LNCaP clone FGC (cell line): ENCODE data around the gene GPR158.

ENCODE experiments used
- DNase-seq: peaks from one replicate; pipeline ENCODE4 v3.0.0-alpha.2; 2011; ENCODE audit warnings: low read depth
- H3K4me3 ChIP-seq: 2 replicates; pipeline ENCODE4 v1.5.1; 2011; ENCODE audit warnings: mild to moderate bottlenecking, low read depth, low read length, control low read depth
- TF ChIP-seq, protein P1 (sequence below): IDR thresholded peaks from 2 replicates; pipeline ENCODE4 v1.5.1; 2012; ENCODE audit warnings: mild to moderate bottlenecking; ENCODE audit not compliant: control insufficient read depth, insufficient read depth; ENCODE audit errors: extremely low read depth

Gene GPR158

DNA sequence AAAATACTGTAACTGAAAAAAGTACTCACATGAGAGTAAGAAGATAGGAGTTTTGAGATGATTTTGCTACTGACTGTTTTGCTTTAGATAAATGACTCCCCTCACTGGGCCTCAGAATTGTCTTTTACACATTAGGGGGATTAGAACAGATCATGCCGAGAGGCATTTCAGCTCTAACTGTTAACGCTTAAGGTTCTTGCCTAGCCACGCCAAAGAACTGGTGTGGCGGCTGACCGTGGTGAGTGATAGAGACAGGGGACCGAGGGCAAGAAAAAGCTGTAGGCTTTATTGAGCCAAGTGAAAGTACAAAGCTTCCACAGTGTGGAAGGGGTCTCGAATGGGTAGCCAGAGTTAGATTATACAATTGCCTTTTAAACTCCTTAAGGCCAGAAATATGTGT lies 390.8 kb downstream of the GPR158 start:
- TF ChIP-seq, protein P1, sequence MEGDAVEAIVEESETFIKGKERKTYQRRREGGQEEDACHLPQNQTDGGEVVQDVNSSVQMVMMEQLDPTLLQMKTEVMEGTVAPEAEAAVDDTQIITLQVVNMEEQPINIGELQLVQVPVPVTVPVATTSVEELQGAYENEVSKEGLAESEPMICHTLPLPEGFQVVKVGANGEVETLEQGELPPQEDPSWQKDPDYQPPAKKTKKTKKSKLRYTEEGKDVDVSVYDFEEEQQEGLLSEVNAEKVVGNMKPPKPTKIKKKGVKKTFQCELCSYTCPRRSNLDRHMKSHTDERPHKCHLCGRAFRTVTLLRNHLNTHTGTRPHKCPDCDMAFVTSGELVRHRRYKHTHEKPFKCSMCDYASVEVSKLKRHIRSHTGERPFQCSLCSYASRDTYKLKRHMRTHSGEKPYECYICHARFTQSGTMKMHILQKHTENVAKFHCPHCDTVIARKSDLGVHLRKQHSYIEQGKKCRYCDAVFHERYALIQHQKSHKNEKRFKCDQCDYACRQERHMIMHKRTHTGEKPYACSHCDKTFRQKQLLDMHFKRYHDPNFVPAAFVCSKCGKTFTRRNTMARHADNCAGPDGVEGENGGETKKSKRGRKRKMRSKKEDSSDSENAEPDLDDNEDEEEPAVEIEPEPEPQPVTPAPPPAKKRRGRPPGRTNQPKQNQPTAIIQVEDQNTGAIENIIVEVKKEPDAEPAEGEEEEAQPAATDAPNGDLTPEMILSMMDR: no peak

DNA sequence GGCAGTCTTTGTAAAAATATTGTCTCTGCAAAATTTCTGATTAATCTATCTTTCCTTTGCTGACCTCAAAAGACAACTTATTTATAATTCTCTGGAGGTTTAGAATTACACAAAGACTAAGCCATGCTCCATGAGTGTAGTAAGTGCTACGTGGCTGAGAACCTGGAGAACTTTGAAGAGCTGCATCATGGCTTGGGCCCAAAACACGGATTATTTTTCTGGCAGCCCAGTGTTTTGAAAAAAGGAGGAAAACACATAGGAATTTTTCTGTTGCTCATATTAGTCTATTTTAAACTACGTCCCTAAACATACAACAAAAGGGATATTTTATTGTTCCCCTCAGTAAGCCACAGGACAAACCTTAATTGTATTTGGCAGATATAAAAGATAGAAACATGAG lies 398.5 kb downstream of the GPR158 start:
- H3K4me3 ChIP-seq: no peak overlapping the region
- no peak for DNase-seq
- TF ChIP-seq, protein P1: no peak

More for the DNA sequence above, 390.8 kb downstream of the GPR158 start:
- no peak overlapping the region for H3K4me3 ChIP-seq
- no peak for DNase-seq

DNA sequence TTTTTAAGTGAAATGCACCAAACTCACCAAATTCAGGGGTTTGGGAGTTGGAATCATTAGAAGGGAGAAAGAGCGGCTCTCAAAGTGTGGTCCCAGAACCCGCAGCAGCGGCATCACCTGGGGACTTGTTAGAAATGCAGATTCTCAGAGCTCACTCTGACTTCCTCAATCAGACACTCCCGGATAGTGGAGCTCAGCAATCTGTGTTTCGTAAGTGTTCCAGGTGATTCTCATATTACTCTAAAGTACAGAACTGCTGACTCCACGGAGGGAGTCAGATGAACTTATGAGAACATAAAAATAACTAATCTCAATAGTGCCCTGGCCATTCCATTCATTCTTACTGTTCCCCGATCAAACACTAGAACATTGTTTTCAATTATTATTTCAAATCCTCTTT lies 400.5 kb downstream of the GPR158 start:
- no peak for DNase-seq
- TF ChIP-seq, protein P1: no peak

DNA sequence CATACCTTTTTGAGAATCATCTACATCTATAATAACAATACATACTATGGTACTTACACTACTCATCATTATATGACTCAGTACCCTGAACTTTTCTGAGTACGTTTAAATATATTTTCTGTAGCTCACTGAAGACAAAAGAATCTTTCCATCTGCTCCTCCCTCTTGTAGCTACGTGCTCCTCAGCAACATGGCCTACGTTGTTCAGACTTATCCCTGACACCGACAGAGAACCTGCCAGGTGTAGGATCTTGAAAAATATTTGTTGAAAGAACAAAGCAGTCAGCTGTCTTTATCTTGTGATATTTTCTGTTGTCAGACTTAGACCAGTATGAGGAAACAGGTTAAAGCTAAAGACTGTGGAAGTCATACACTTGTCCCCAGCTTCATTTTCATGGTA lies 403.3 kb downstream of the GPR158 start:
- TF ChIP-seq, protein P1: no peak
- no peak for DNase-seq
- no peak overlapping the region for H3K4me3 ChIP-seq

More for the DNA sequence above, 400.5 kb downstream of the GPR158 start:
- H3K4me3 ChIP-seq: no peak overlapping the region

DNA sequence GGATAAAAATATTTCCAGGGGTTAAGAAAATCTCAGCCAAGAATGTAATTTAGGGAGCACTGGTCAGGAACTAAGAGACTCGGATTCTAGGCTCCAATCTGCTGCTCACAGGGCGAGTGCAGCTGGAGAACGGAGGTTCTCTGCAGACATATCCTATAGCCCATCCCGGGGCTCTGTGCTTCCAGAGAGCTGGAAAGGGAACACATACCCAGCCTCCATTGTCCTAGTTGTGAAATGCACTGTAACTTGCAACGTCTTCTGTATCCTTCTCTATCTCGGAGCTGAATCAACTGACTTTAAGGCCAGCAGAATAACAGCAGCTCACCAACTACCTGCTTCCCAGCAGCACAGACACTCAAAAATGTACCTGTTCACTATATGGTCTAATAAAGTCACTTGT lies 408.2 kb downstream of the GPR158 start:
- no peak overlapping the region for H3K4me3 ChIP-seq
- no peak for DNase-seq
- TF ChIP-seq, protein P1: no peak

DNA sequence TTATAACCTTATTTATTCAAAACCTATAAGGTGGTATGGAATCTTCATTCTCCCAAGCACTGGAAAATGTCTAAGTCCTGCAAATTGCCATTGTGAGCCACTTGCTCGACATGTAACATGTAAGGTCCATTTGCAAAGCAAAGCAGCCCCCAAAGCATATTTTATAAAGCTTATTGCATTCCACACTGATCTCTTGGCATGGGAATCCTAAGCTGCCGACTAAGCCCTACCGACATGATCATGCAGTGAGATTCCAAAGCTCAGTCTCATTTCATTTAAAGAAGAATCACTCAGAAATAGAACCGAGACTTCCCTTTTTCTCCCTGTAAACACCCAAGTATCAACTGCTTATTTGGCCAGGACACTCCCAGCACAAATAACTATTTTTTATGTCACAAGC lies 425.9 kb downstream of the GPR158 start:
- DNase-seq: no peak
- TF ChIP-seq, protein P1: no peak
- H3K4me3 ChIP-seq: no peak overlapping the region

DNA sequence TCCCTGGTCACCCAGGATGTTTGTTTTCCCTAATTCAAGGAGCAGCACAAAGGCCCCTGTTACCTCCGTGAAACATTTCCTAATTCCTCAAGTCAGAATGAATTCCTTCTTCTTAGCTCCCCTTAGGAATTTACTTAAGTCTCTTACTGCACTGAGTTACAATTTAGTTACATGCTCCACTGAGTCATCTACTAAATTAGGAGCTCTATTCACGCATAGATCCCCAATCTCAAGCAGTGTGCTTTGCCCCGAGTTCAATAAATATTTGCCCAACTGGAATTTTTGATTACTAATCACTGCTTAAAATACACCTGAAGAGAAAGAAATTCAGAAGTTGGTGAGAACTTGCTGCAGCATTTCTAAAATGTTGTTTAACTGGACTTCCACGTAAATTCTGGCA lies 429.8 kb downstream of the GPR158 start:
- H3K4me3 ChIP-seq: no peak overlapping the region
- TF ChIP-seq, protein P1: no peak
- no peak for DNase-seq
